Suppressor macrophage treated with lipopolysaccharide for 1 hour (primary cell): ENCODE data around the gene GDF10.

ENCODE experiments used
- DNase-seq, 3 donors: peaks; one replicate each; pipeline ENCODE4 v3.0.0-alpha.2; 2020 to 2022

The GDF10 gene

GRCh38 chr10:47336387-47337134 is 36.6 kb downstream of the GDF10 start:
- DNase-seq = no peak

- DNase-seq = no peak
Observed at GRCh38 chr10:47337310-47337709, 37.3 kb downstream of the GDF10 start.

- DNase-seq = no peak
Observed at GRCh38 chr10:47339186-47339735, 39.3 kb downstream of the GDF10 start.

- DNase-seq = peak in 2 of 3 donors; percentile 10 to 15
Observed at GRCh38 chr10:47339759-47340607, 40.0 kb downstream of the GDF10 start.

GRCh38 chr10:47340608-47341170 is 40.7 kb downstream of the GDF10 start:
- DNase-seq = peak; percentile 69 to 76 (median 73)

GRCh38 chr10:47344996-47345870 is 45.2 kb downstream of the GDF10 start:
- no peak for DNase-seq

GRCh38 chr10:47346581-47347302 is 46.7 kb downstream of the GDF10 start:
- DNase-seq = no peak

- no peak for DNase-seq
Observed at GRCh38 chr10:47347303-47347675, 47.3 kb downstream of the GDF10 start.

GRCh38 chr10:47348138-47348651 is 48.2 kb downstream of the GDF10 start, which contains the start of gene RBP3:
Gene RBP3, plus strand, starts transcription at chr10:47348363. Its CDS starts 122 bp downstream, at chr10:47348485.
- DNase-seq = no peak

- DNase-seq = no peak
Observed at GRCh38 chr10:47348661-47349470, 48.9 kb downstream of the GDF10 start.

GRCh38 chr10:47349516-47349915 is 49.5 kb downstream of the GDF10 start:
- DNase-seq = no peak

GRCh38 chr10:47349941-47350371 is 50.0 kb downstream of the GDF10 start:
- no peak for DNase-seq

- DNase-seq = no peak
Observed at GRCh38 chr10:47350671-47351640, 51.0 kb downstream of the GDF10 start.

GRCh38 chr10:47351899-47352815 is 52.2 kb downstream of the GDF10 start:
- no peak for DNase-seq

GRCh38 chr10:47353351-47353750 is 53.4 kb downstream of the GDF10 start:
- no peak for DNase-seq

GRCh38 chr10:47354165-47354564 is 54.2 kb downstream of the GDF10 start:
- DNase-seq = no peak

- DNase-seq = no peak
Observed at GRCh38 chr10:47354900-47355299, 54.9 kb downstream of the GDF10 start.

GRCh38 chr10:47356708-47357107 is 56.7 kb downstream of the GDF10 start:
- DNase-seq = no peak
